HepG2 (cell line): Measurements from ENCODE around the gene SMYD5. TPM values are rescaled to one million over a fixed set of nuclear protein-coding genes. Genes with fewer than 3 reads are reported as not detected.
A peak's percentile ranks its signal among the peaks of the same experiment; 100 is the strongest.

Source experiments
- ATF6 ChIP-seq: sonication (generic); formaldehyde crosslinking; conservative IDR thresholded peaks from 2 replicates; pipeline ENCODE4 v1.4.0; 2020; ENCODE audit warnings: missing genetic modification reagents
- DBP ChIP-seq: sonication (generic); formaldehyde crosslinking; IDR thresholded peaks from 2 replicates; pipeline ENCODE4 v1.4.0; 2020; ENCODE audit warnings: missing genetic modification reagents; ENCODE audit errors: not compliant biosample characterization
- DNMT3B ChIP-seq: conservative IDR thresholded peaks from 2 replicates; pipeline ENCODE4 v1.6.1; 2016; ENCODE audit warnings: missing biosample characterization, control low read depth
- FOXK1 ChIP-seq: sonication (generic); formaldehyde crosslinking; IDR thresholded peaks from 2 replicates; pipeline ENCODE4 v1.4.0; 2020; ENCODE audit warnings: low read depth, missing genetic modification reagents, borderline replicate concordance
- FOXP4 ChIP-seq: sonication (generic); formaldehyde crosslinking; IDR thresholded peaks from 2 replicates; pipeline ENCODE4 v1.4.0; 2020; ENCODE audit warnings: missing genetic modification reagents
- GTF3A ChIP-seq: sonication (generic); formaldehyde crosslinking; conservative IDR thresholded peaks from 2 replicates; pipeline ENCODE4 v1.4.0; 2020; ENCODE audit warnings: mild to moderate bottlenecking, missing genetic modification reagents
- HMGXB4 ChIP-seq, 2 experiments: sonication (generic) in 1 of 2; formaldehyde crosslinking in 1 of 2; IDR thresholded peaks; 2 replicates each; pipeline versions ENCODE4 v1.4.0 to v1.6.1; 2018 to 2020; ENCODE audit warnings: missing genetic modification reagents in 2 of 2, borderline replicate concordance in 1 of 2, low read depth in 1 of 2, mild to moderate bottlenecking in 1 of 2, missing biosample characterization in 1 of 2
- NAIF1 ChIP-seq: sonication (generic); formaldehyde crosslinking; IDR thresholded peaks from 2 replicates; pipeline ENCODE4 v1.5.0; 2020; ENCODE audit warnings: mild to moderate bottlenecking, missing genetic modification reagents, borderline replicate concordance
- RBFOX2 ChIP-seq: fragments of 200-400 bp; formaldehyde crosslinking; IDR thresholded peaks from 2 replicates; pipeline ENCODE4 v1.6.1; 2017; ENCODE audit warnings: low read depth, mild to moderate bottlenecking, low read length
- THAP8 ChIP-seq: sonication (generic); formaldehyde crosslinking; IDR thresholded peaks from 2 replicates; pipeline ENCODE4 v1.5.1; 2020; ENCODE audit warnings: missing genetic modification reagents, mild to moderate bottlenecking, borderline replicate concordance
- ZMAT3 ChIP-seq: sonication (generic); formaldehyde crosslinking; conservative IDR thresholded peaks from 2 replicates; pipeline ENCODE4 v1.7.0; 2021; ENCODE audit warnings: missing genetic modification reagents
- ZNF280D ChIP-seq: sonication (generic); formaldehyde crosslinking; IDR thresholded peaks from 2 replicates; pipeline ENCODE4 v1.5.1; 2020; ENCODE audit warnings: mild to moderate bottlenecking, missing genetic modification reagents
- ZNF567 ChIP-seq: sonication (generic); formaldehyde crosslinking; IDR thresholded peaks from 2 replicates; pipeline ENCODE4 v1.8.1; 2023; ENCODE audit warnings: mild to moderate bottlenecking, missing genetic modification reagents, borderline replicate concordance
- ZXDC ChIP-seq: sonication (generic); formaldehyde crosslinking; IDR thresholded peaks from 2 replicates; pipeline ENCODE4 v1.5.0; 2020; ENCODE audit warnings: mild to moderate bottlenecking, missing genetic modification reagents
- polyA plus RNA-seq, 8 experiments: library from polyadenylated mRNA; depleted of rRNA in 3 of 8; stranded (reverse) in 7 of 8; unstranded in 1 of 8; fragments of >200 nt; fragmentation: Illumina TruSeq in 4 of 8; extraction: Trizol in 4 of 8; gene quantifications; 2 replicates each; pipeline versions ENCODE4 v1.2.1 to v1.2.3, GENCODE V29; 2011 to 2016; ENCODE audit warnings: low read depth in 4 of 8, missing spikeins in 1 of 8, mixed read lengths in 1 of 8; ENCODE audit not compliant: insufficient read depth in 1 of 8
- total RNA-seq, 5 experiments: library from RNA; depleted of rRNA; stranded (reverse); fragments of >200 nt; fragmentation: Illumina TruSeq; extraction: Trizol; gene quantifications; 2 replicates each; pipeline ENCODE4 v1.2.3, GENCODE V29; 2016; ENCODE audit warnings: low read depth in 1 of 5

Gene SMYD5
- total and polyA plus RNA-seq, 2 of the 13 experiments (the other 11 are each of a cell fraction or from before 2014, with no cell fraction given): 55.8 to 70.4 TPM

GRCh38 chr2:73262108-73262651 is 48.1 kb downstream of the SMYD5 start (continued):
- TF ChIP-seq FOXP4 (CRISPR knock-in tag) (peak; percentile 92), GTF3A (CRISPR knock-in tag) (0 out of 2 replicates have a peak, but pooled peaks have one; percentile 2), ZNF280D (no peak), ATF6 (CRISPR knock-in tag) (no peak), NAIF1 (CRISPR knock-in tag) (peak; percentile 85; the same call in 1 of the 2 replicates), THAP8 (CRISPR knock-in tag) (no peak), HMGXB4 (CRISPR knock-in tag; IDR thresholded peaks at IDR 0.05; ENCODE audit: borderline replicate concordance in 1 of 2, low read depth in 1 of 2) (peak in 1 of 2 experiments; percentile 51; a peak in 1 of 4 replicates), ZNF567 (CRISPR knock-in tag) (peak; percentile 56; the same call in 1 of the 2 replicates), ZMAT3 (no peak), FOXK1 (CRISPR knock-in tag) (peak; percentile 78; the same call in 1 of the 2 replicates), DBP (no peak), ZXDC (CRISPR knock-in tag) (no peak), DNMT3B (CRISPR knock-in tag) (no peak), RBFOX2 (no peak)
